DMS153 treated with DMSO at 0.1 percent for 48 hours (cell line): ENCODE results near the gene AK1.

Source experiments
- DNase-seq: peaks from one replicate; lab custom pipeline; 2025; ENCODE audit not compliant: unreplicated experiment; lab: John Stamatoyannopoulos, UW

Gene AK1

GRCh38 chr9:127877566-127877998, at the start of gene AK1:
Gene AK1 (minus strand): TSS chr9:127877675. CDS start chr9:127874617, 3,058 bp downstream.
- no peak for DNase-seq

GRCh38 chr9:127926906-127927200, 49.4 kb upstream of the AK1 start:
- DNase-seq, result no peak

GRCh38 chr9:127925959-127926905, 48.8 kb upstream of the AK1 start:
- no peak for DNase-seq

- no peak for DNase-seq
Measured at GRCh38 chr9:127924736-127925444, 47.4 kb upstream of the AK1 start.

- DNase-seq, result no peak
Measured at GRCh38 chr9:127923771-127924170, 46.3 kb upstream of the AK1 start.

GRCh38 chr9:127923046-127923445, 45.6 kb upstream of the AK1 start:
- DNase-seq, result no peak

- DNase-seq, result peak; percentile 53
Measured at GRCh38 chr9:127921557-127922120, 44.2 kb upstream of the AK1 start.

GRCh38 chr9:127920794-127921193, 43.3 kb upstream of the AK1 start:
- no peak for DNase-seq

- no peak for DNase-seq
Measured at GRCh38 chr9:127919253-127919815, 41.9 kb upstream of the AK1 start.

GRCh38 chr9:127918183-127919107, 41.0 kb upstream of the AK1 start:
- no peak for DNase-seq

GRCh38 chr9:127917603-127918002, 40.1 kb upstream of the AK1 start:
- DNase-seq, result no peak

- DNase-seq, result peak; percentile 60
Measured at GRCh38 chr9:127916720-127917581, 39.5 kb upstream of the AK1 start, which contains the start of gene ST6GALNAC4. Gene ST6GALNAC4 (minus strand): TSS chr9:127917041. CDS start chr9:127916419, 622 bp downstream.

- no peak for DNase-seq
Measured at GRCh38 chr9:127915801-127916719, 38.6 kb upstream of the AK1 start.

GRCh38 chr9:127915325-127915752, 37.9 kb upstream of the AK1 start:
- DNase-seq, result no peak

- no peak for DNase-seq
Measured at GRCh38 chr9:127913682-127914081, 36.2 kb upstream of the AK1 start.

GRCh38 chr9:127912882-127913281, 35.4 kb upstream of the AK1 start:
- DNase-seq, result no peak

- DNase-seq, result no peak
Measured at GRCh38 chr9:127912296-127912695, 34.8 kb upstream of the AK1 start.

- DNase-seq, result no peak
Measured at GRCh38 chr9:127910613-127911205, 33.2 kb upstream of the AK1 start.
